Neuronal stem cell (in vitro differentiated cells): ENCODE data around the gene PSMG4.

Source experiments
- DNase-seq: peaks from one replicate; pipeline ENCODE4 v3.0.0-alpha.2; 2013; ENCODE audit warnings: low spot score
- H2AFZ ChIP-seq: one replicate; pipeline ENCODE4 v1.6.1; 2013; ENCODE audit warnings: mild to moderate bottlenecking, low read length, inconsistent platforms
- H2AK5ac ChIP-seq: 2 replicates; pipeline ENCODE4 v1.6.1; 2013; ENCODE audit warnings: low read depth, mild to moderate bottlenecking, inconsistent platforms, low read length, moderate library complexity, mixed read lengths
- H2BK120ac ChIP-seq: 2 replicates; pipeline ENCODE4 v1.6.1; 2013; ENCODE audit warnings: low read depth, mild to moderate bottlenecking, inconsistent platforms, low read length, moderate library complexity, mixed read lengths
- H2BK12ac ChIP-seq: one replicate; pipeline ENCODE4 v1.6.1; 2013; ENCODE audit warnings: low read length, inconsistent platforms
- H2BK15ac ChIP-seq: 2 replicates; pipeline ENCODE4 v1.6.1; 2013; ENCODE audit warnings: mild to moderate bottlenecking, low read length, inconsistent platforms, mixed read lengths
- H2BK5ac ChIP-seq: one replicate; pipeline ENCODE4 v1.6.1; 2013; ENCODE audit warnings: inconsistent platforms, mild to moderate bottlenecking, low read length, moderate library complexity
- H3K14ac ChIP-seq: one replicate; pipeline ENCODE4 v1.6.1; 2013; ENCODE audit warnings: low read length, inconsistent platforms
- H3K18ac ChIP-seq: 2 replicates; pipeline ENCODE4 v1.6.1; 2013; ENCODE audit warnings: low read length, inconsistent platforms
- H3K23ac ChIP-seq: 2 replicates; pipeline ENCODE4 v1.6.1; 2013; ENCODE audit warnings: low read depth, mild to moderate bottlenecking, mixed read lengths, low read length, inconsistent platforms; ENCODE audit not compliant: poor library complexity
- H3K27ac ChIP-seq: replicated peaks from 3 replicates; pipeline ENCODE4 v1.5.1; 2013; ENCODE audit warnings: low read length, inconsistent platforms
- H3K27me3 ChIP-seq, 3 experiments: 2 replicates each; pipeline ENCODE4 v1.6.1; 2013; ENCODE audit warnings: low read length in 3 of 3, mild to moderate bottlenecking in 2 of 3, inconsistent platforms in 1 of 3, low read depth in 1 of 3, mixed read lengths in 1 of 3, moderate library complexity in 1 of 3; ENCODE audit not compliant: control insufficient read depth in 3 of 3, insufficient read depth in 3 of 3
- H3K36me3 ChIP-seq, 2 donors: replicated peaks in 1 of 2; 2 replicates each; pipeline ENCODE4 v1.6.1; 2013; ENCODE audit warnings: low read length in 2 of 2; ENCODE audit not compliant: control insufficient read depth in 2 of 2, insufficient read depth in 2 of 2
- H3K4ac ChIP-seq: 2 replicates; pipeline ENCODE4 v1.6.1; 2013; ENCODE audit warnings: inconsistent platforms, mild to moderate bottlenecking, low read length, moderate library complexity
- H3K4me1 ChIP-seq, 2 donors: 1 replicate in 1 of 2; 2 replicates in 1 of 2; pipeline ENCODE4 v1.6.1; 2013; ENCODE audit warnings: low read length in 2 of 2, low read depth in 1 of 2; ENCODE audit not compliant: control insufficient read depth in 2 of 2, insufficient read depth in 1 of 2
- H3K4me2 ChIP-seq: one replicate; pipeline ENCODE4 v1.6.1; 2013; ENCODE audit warnings: mild to moderate bottlenecking, low read length, inconsistent platforms; ENCODE audit not compliant: insufficient read depth, poor library complexity, severe bottlenecking
- H3K4me3 ChIP-seq, 2 donors: 2 replicates each; pipeline ENCODE4 v1.5.1; 2013; ENCODE audit warnings: low read length in 2 of 2, mild to moderate bottlenecking in 2 of 2, inconsistent platforms in 1 of 2, moderate library complexity in 1 of 2
- H3K79me1 ChIP-seq: one replicate; pipeline ENCODE4 v1.6.1; 2013; ENCODE audit warnings: low read depth, mild to moderate bottlenecking, inconsistent platforms, low read length, moderate library complexity
- H3K9ac ChIP-seq: one replicate; pipeline ENCODE4 v1.6.1; 2013; ENCODE audit warnings: mild to moderate bottlenecking, low read depth, low read length, inconsistent platforms; ENCODE audit not compliant: poor library complexity
- H3K9me3 ChIP-seq, 2 donors: replicated peaks in 1 of 2; 2 replicates each; pipeline versions ENCODE3 to v1.6.1; 2013; ENCODE audit warnings: low read length in 2 of 2, mild to moderate bottlenecking in 2 of 2, inconsistent platforms in 1 of 2, low read depth in 1 of 2, mixed read lengths in 1 of 2, moderate library complexity in 1 of 2; ENCODE audit not compliant: control insufficient read depth in 2 of 2, insufficient read depth in 1 of 2
- H4K8ac ChIP-seq: one replicate; pipeline ENCODE4 v1.6.1; 2013; ENCODE audit warnings: low read depth, mild to moderate bottlenecking, inconsistent platforms, low read length, moderate library complexity
- H4K91ac ChIP-seq: one replicate; pipeline ENCODE4 v1.6.1; 2013; ENCODE audit warnings: low read length, low read depth, mild to moderate bottlenecking, inconsistent platforms; ENCODE audit not compliant: poor library complexity
- WGBS, 2 donors: extraction: QIAGEN DNeasy Blood & Tissue Kit; methylation state at CpG; one replicate each; pipeline ENCODE4 v1.1.7; 2013; ENCODE audit warnings: missing lambda C conversion rate in 2 of 2, mixed read lengths in 1 of 2; ENCODE audit not compliant: insufficient read length in 2 of 2, insufficient replicate concordance in 1 of 2; ENCODE audit errors: extremely low coverage in 2 of 2; 5-methylcytosine and 5-hydroxymethylcytosine counted together

Gene PSMG4

DNA sequence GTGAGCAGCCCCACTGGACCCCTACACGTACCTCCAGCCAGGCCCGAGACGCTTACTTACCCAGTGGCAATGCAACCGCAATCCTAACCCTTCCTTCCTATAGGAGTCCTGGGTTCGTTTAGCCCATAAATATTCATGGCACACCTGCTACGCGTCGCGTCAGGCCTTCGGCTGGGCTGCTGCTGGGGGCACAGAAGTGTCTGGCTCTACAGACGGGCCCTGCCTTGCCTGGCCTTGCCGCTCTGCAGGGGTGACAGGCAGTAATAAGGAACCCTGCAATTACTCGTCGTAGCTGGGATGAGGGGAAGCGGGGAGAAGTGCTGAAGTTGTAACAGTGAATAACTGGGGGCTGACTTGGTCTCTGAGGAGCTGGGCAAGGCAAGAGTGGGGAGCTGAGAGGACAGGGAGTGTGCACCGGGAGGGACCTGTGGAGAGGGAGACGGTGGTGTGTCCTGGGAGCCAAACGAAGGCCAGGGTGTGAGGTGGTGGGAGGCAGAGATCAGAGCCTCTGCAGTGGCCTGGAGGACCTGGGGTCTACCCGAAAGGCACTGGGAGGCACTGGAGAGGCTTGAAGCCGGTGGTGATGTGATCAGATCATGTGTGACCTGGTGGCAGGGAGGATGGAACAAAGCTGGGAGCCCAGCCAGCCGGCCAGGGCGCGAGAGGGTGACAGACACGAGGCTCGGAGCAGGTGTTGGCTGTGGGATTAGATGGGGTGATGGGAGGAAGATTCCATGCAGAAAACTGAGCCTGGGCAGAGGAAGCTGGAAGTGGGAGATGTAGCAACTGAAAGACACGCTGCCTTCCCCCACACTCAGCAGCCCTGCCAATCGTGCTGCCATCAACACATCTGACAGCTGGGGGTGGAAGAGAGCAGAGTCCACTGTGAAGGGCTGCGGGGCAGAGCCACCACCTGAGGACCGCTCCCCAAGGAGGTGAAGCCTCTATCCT lies 36.4 kb downstream of the PSMG4 start:
- no CpG with 5 or more reads among the region's 29 CpGs for WGBS, 2 donors

DNA sequence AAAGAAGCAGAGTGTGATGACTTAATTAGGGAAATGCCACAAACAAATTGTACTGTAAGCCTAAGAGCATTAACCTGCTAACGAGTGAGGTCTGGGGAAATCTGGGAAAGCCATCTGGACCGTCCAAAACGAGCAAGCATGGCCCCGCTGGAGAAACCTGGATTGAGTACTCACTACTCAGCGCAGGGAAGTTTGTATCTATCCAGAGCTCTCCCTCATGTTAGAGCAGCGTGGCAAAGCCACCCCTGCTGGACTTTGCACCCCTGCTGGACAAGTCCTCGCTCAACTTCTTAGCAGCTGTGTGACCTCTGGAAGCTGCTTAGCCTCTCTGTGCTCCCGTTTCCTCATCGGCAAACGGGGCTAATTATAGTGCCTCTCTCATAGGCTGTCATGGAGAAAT lies 37.3 kb downstream of the PSMG4 start:
- H2BK15ac ChIP-seq: no peak overlapping the region
- H2AFZ ChIP-seq: no peak overlapping the region
- no peak overlapping the region for H3K4me3 ChIP-seq
- H2AK5ac ChIP-seq: no peak overlapping the region
- H2BK12ac ChIP-seq: no peak overlapping the region
- no peak overlapping the region for H3K4me2 ChIP-seq
- peaks cover 5 to 9% of the 10 kb centered on the region in 2 donors for H3K4me1 ChIP-seq
- H3K36me3 ChIP-seq: peaks cover 0 to 6% of the 10 kb centered on the region in 2 donors
- H3K9me3 ChIP-seq: no peaks in the 10 kb centered on the region
- H4K91ac ChIP-seq: no peak overlapping the region
- H3K9ac ChIP-seq: no peak overlapping the region
- H3K27ac ChIP-seq: no peak overlapping the region
- H4K8ac ChIP-seq: no peak overlapping the region
- H2BK120ac ChIP-seq: no peak overlapping the region
- H3K4ac ChIP-seq: no peak overlapping the region
- peak overlapping the region; percentile 15 for H3K18ac ChIP-seq
- H3K23ac ChIP-seq: no peak overlapping the region
- no peak overlapping the region for H3K14ac ChIP-seq
- no peak for DNase-seq
- no peaks in the 10 kb centered on the region for H3K27me3 ChIP-seq
- no peaks in the 10 kb centered on the region for H3K79me1 ChIP-seq
- no CpG with 5 or more reads among the region's 10 CpGs for WGBS, 2 donors
- no peak overlapping the region for H2BK5ac ChIP-seq

More for the DNA sequence above, 36.4 kb downstream of the PSMG4 start:
- Histone ChIP-seq H3K4me3 (no peak overlapping the region), H3K36me3 (peaks cover 0 to 11% of the 10 kb centered on the region in 2 donors), H3K4me1 (peaks cover 5 to 9% of the 10 kb centered on the region in 2 donors), H2AK5ac (peak overlapping the region; percentile 82), H2AFZ (no peak overlapping the region), H3K18ac (peak overlapping the region; percentile 50), H2BK15ac (peak overlapping the region; percentile 56), H3K27ac (no peak overlapping the region), H3K23ac (peak overlapping the region; percentile 10), H3K14ac (peak overlapping the region; percentile 41), H2BK12ac (no peak overlapping the region), H3K9ac (peak overlapping the region; percentile 9), H2BK120ac (peak overlapping the region; percentile 33), H3K4me2 (no peak overlapping the region), H4K8ac (no peak overlapping the region), H3K9me3 (no peaks in the 10 kb centered on the region), H3K79me1 (no peaks in the 10 kb centered on the region), H3K27me3 (no peaks in the 10 kb centered on the region), H4K91ac (no peak overlapping the region), H3K4ac (no peak overlapping the region), H2BK5ac (peak overlapping the region; percentile 54)
- DNase-seq: no peak

DNA sequence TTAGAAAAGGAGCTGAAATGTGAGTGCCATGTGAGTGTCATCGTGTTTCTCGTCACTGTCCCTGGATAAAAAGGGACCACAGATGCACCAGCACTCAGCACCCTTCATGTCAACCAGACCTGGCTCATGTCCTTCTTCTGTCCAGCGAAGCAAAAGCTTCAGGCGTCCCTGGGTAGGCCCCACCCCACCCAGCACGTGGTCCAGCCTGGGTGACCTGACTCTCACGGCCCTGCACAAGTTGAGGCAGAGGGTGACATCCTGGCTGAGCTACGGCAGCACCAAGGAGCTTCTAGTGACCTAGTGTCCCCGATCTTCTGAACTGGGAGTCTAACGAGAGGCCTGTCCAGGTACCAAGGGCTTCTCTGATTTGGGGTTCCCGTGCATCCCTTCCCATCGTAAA lies 37.8 kb downstream of the PSMG4 start:
- no peak overlapping the region for H2BK15ac ChIP-seq
- peak overlapping the region; percentile 39 for H2AK5ac ChIP-seq
- peak overlapping the region; percentile 63 for H3K18ac ChIP-seq
- no peaks in the 10 kb centered on the region for H3K27me3 ChIP-seq
- H3K23ac ChIP-seq: no peak overlapping the region
- H3K14ac ChIP-seq: no peak overlapping the region
- H3K4ac ChIP-seq: no peak overlapping the region
- no peaks in the 10 kb centered on the region for H3K79me1 ChIP-seq
- H3K4me3 ChIP-seq: no peak overlapping the region
- no peak overlapping the region for H2BK5ac ChIP-seq
- no peak overlapping the region for H3K9ac ChIP-seq
- no peak overlapping the region for H2BK120ac ChIP-seq
- peaks cover 5 to 9% of the 10 kb centered on the region in 2 donors for H3K4me1 ChIP-seq
- H3K4me2 ChIP-seq: no peak overlapping the region
- no peak overlapping the region for H4K8ac ChIP-seq
- WGBS, 2 donors: no CpG with 5 or more reads among the region's 11 CpGs
- H2AFZ ChIP-seq: no peak overlapping the region
- DNase-seq: no peak
- H3K27ac ChIP-seq: no peak overlapping the region
- H3K36me3 ChIP-seq: peaks cover 0 to 6% of the 10 kb centered on the region in 2 donors
- H3K9me3 ChIP-seq: no peaks in the 10 kb centered on the region
- no peak overlapping the region for H4K91ac ChIP-seq
- H2BK12ac ChIP-seq: peak overlapping the region; percentile 4

DNA sequence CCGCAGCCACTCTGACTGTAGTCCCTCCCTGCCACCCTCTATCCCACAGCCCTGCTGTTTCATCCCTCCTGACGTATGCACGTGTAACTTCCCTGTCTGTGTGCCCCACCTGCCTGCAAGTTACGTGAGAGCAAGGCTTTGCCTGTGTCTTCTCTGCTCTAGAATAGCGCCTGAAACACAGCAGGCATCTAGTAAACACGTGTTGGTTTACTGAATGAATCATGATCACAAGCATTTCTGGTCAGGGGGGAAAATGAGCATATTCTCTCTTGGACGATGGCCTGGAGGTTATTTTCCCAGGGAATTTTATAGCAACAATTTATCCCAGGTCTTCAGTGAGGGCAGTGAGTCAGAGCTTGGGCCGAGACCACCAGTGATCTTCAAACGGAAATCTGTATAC lies 38.3 kb downstream of the PSMG4 start:
- no peak overlapping the region for H3K4me3 ChIP-seq
- H2AK5ac ChIP-seq: peak overlapping the region; percentile 39
- no peaks in the 10 kb centered on the region for H3K79me1 ChIP-seq
- H3K4me1 ChIP-seq: peaks cover 5 to 9% of the 10 kb centered on the region in 2 donors
- no peak overlapping the region for H2BK5ac ChIP-seq
- H3K36me3 ChIP-seq: peaks cover 0 to 6% of the 10 kb centered on the region in 2 donors
- H3K14ac ChIP-seq: no peak overlapping the region
- WGBS, 2 donors: no CpG with 5 or more reads among the region's 9 CpGs
- no peak overlapping the region for H2BK15ac ChIP-seq
- no peak overlapping the region for H3K18ac ChIP-seq
- no peak overlapping the region for H2BK120ac ChIP-seq
- no peak overlapping the region for H2BK12ac ChIP-seq
- H3K9me3 ChIP-seq: no peaks in the 10 kb centered on the region
- no peak overlapping the region for H2AFZ ChIP-seq
- H3K9ac ChIP-seq: no peak overlapping the region
- no peak overlapping the region for H4K91ac ChIP-seq
- DNase-seq: no peak
- H3K27ac ChIP-seq: no peak overlapping the region
- no peaks in the 10 kb centered on the region for H3K27me3 ChIP-seq
- H4K8ac ChIP-seq: no peak overlapping the region
- no peak overlapping the region for H3K4ac ChIP-seq
- H3K4me2 ChIP-seq: no peak overlapping the region
- no peak overlapping the region for H3K23ac ChIP-seq
